Hepatic stellate cell (primary cell): ENCODE data around the gene SLC39A2.
"Not testable (repeated sequence)": the region's sequence is repeated elsewhere in the genome, so short reads cannot be mapped to it uniquely, and the experiment has no call there.

ENCODE experiments used
- DNase-seq: peaks from one replicate; pipeline ENCODE4 v3.0.0; 2011; ENCODE audit warnings: low spot score

Gene SLC39A2

DNA sequence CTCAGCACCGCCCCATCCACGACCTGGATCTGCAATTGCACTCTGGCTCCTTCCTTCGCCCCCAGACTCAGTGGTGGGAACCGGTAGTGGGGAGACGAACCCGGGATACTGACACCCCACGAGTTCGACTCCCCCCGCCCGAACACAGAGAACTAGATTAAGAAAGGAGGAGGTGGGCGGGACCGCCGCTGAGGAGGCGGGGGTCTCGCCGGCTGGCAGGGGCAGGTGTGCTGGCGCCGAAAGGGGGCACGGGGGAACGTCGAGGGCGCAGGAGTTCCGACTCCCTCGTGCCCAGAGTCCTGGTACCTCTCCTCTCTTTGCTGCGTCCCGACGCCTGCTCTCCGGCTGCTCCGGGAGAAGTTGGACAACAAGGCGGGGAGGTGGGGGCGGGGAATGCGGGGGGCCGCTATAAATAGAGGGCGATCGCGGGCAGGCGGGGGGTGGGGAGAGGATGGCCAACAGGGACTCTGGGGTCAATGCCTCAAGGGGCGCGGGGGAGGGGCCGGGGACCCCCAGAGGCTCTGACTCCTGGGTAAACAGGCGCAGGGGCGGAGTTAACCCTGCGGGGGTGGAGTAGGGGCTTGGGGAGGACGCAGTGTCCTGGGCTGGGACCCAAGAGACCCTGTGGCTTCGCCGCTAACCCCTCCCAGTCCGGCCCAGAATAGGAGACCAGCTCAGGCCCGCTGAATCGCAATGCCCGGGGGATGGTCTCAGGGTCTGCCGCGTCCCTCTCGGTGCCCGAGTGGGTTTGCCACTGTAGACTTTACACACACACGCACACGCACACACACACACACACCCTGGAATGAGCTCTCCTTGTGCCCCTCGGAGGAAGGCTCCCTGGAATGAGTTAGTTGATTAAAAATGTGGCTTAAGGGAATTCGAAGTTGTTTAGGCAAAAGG, 26.5 kb downstream of the SLC39A2 start:
- no peak for DNase-seq

DNA sequence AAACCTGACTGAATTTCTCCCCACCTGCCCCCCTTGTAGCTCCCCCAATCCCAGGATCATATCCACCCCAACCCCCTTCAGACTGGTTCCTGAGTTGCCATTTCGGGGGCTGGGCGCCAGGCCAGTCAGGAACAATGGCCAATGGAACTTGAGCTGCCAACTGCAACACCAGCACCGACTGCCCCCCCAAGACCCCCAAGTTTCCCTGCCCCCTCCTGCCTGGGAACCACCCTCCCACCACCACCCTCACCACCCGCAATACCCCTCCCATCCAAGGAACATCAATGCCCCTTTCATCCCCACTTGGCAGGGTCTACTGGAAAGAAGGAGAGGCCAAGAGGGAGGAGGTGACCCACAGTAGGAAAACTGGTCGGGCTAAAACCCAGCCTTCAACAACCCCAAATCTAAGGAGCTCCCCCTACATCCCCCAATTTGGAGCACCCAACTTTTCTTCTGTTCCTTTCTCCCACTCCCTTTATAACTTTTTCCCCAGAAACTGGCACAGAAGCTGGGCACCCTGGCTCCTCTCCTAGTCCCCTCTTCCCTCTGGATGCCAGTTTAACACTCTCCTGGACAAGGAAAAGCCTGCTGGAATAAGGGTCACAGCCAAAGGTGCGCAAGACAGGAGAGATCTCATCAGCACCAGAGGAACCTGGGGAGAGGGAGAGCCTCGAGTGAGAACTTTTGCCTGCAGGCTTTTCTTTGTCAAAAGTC, 27.3 kb downstream of the SLC39A2 start:
- no peak for DNase-seq

DNA sequence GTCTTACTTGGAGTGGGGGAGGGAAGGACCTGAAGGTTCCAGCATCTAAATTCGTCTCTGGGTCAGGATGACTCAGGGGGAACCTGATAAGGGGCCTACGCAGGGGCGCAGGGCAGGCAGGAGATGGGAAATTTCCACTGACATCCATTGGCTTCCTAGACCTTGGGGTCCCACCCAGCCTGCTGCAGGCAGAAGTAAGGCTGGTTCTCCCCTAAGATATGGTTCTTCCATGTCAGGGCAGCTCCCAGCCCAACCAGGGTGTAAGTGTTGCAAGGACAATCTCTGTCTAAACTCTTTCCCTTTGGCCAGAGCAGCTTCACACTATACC, 27.9 kb downstream of the SLC39A2 start:
- no peak for DNase-seq

DNA sequence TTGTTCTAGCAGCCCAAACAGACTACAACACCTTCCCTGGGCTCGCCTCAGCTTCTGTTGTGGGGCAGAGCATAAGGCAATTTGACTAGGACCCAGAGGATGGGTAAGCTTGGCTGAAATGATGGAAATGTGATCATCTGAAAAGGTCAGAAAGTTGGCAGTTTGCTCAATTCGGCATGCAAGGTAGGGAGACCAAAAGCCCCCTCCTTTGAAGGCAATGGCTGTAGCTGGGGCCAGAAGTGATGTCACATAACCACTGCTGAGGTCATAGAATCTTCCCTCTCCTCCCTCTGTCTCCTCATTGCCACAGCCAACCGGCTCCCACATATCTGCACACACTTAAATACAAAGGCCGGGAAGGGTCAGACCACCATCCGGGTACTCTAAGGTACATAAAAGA, 30.8 kb downstream of the SLC39A2 start, which contains the start of gene TPPP2:
TSS of gene TPPP2 (plus strand) at position 301 of the 400 bp plus-strand sequence. CDS start 365 bp downstream, outside the sequence.
- DNase-seq: no peak

DNA sequence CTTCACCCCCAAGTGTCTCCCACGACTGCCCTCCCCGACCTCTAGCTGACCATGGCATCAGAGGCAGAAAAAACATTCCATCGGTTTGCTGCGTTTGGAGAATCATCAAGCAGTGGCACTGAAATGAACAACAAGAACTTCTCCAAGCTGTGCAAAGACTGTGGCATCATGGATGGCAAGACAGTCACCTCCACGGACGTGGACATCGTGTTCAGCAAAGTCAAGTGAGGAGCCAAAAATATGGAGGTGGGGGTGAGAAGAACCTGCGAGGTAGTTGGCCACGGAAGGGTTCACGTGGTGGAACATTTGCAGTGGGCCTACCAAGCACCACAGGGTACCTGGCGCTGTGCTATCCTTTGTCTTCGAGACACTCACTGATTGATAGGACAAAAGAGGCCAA, 31.4 kb downstream of the SLC39A2 start:
- DNase-seq: no peak

DNA sequence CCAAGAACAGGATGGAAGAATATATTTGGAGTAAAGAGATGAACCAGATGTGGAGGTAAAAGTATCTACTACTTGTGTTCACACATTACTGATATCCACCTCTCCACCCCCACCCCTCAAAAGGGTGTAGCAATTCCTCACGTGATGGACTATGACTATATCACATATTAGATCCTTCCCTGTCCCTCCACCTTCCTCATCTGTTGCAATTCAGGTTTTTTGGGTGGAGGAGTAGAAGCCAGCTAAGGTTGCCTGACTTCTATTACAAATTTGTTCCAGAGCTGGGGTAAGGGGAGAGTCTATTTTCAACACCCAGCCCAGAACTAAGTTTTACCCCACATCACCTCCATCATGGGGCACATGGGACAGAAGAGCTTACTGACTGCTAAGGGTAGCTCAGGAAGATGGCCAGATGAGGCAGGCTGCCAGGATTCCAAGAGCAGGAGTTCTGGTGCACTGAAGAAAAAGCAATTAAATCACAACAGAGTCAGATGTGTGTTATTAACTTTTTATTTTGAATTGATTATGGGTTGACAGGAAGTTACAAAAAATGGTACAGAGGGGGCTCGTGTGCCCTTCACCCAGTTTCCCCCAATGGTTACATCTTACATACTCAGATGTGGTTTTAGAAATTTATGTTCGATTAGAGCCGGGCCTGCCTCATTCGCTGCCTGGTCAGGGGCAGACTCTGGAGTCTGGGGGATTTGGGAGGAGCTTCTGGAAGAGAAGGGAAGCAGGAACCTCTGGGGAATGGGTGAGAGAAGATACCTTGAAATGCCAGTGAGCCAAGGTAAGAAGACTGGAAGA, 33.4 kb downstream of the SLC39A2 start:
- no peak for DNase-seq

DNA sequence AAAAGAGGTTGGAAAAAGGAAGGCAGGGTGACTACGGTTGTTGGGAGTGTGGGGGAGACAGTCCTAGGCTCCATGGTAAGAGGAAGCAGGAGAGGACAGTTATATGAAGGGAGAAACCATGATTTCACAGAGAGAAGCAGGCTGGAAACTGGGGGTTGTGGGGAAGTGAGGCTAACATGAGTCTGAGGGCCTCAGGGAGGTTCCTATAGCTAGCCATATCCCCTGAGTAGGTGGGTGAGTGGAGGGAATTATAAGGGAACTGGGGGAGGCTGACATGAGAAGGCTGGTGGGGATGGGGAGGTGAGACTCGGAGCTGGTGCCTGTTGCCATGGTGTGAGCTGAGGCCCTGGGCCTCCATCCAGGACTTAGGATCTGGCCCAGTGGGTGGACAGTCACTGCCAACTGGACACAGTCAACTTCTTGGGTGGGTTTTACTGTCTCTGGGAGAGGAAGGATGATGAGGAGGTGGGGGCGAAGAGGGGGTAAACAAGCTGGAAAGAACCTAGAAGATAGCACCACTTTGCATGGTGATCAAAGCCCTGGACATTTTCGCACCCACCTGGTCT, 34.1 kb downstream of the SLC39A2 start:
- DNase-seq: no peak

DNA sequence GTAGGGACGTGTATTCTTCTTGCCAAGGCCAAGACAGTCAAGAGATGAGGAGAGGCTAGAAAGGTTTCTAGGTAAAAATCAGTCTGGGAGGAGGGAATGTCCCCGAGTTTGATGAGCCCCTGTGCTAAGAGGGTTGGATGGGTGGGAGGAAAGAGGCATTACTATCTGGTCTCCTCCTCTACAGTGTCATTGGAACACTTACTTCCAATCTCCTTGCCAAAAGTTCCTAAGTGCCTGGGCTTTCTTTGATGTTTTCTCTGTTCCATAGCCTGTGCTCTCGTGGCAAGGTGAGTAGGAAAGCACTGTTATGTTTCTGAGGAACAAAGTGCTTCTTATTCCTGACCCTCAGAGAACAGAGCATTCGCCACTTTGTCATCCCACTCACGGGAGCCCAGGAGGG, 35.6 kb downstream of the SLC39A2 start, which contains the start of gene RNASE13:
TSS of gene RNASE13 (minus strand) at position 101 of the 400 bp plus-strand sequence. CDS start 519 bp downstream, outside the sequence.
- no peak for DNase-seq

DNA sequence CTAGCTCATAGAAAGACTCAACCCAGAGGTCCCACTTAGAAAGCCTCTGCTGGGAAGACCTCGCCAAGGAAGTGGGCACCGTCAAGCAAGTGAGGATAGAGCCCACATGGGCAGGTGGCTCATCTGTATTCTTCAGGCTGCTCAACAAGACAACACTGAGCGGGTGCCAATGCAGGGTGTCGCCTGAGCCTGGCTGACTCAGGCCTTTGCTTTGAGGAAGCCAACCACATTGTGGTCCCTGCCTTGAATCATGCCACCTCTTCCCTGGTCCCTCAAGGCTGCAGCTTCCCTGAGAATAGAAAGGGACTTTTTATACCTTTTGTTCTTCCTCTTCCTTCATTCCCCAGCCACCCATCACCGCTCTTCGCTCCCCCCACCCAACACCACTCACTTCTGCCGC, 37.7 kb downstream of the SLC39A2 start:
- no peak for DNase-seq

DNA sequence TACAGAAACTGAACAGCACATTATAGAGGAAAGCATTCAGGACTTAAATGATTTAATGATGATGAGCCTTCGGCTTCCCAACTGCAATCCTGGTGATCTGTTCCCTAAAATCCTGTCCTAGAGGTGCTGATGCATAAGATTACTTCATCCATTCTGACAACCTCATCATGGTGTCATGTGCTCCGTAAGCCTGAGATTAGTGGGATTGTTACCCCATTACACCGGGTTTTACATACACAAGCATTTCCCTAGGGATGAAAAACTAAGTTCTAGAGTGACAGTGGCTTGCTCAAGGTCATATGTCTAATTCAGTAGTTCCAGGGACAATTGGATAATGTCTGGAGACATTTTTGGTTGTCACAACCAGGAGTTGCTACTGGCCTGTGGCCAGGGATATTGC, 38.1 kb downstream of the SLC39A2 start:
- no peak for DNase-seq

DNA sequence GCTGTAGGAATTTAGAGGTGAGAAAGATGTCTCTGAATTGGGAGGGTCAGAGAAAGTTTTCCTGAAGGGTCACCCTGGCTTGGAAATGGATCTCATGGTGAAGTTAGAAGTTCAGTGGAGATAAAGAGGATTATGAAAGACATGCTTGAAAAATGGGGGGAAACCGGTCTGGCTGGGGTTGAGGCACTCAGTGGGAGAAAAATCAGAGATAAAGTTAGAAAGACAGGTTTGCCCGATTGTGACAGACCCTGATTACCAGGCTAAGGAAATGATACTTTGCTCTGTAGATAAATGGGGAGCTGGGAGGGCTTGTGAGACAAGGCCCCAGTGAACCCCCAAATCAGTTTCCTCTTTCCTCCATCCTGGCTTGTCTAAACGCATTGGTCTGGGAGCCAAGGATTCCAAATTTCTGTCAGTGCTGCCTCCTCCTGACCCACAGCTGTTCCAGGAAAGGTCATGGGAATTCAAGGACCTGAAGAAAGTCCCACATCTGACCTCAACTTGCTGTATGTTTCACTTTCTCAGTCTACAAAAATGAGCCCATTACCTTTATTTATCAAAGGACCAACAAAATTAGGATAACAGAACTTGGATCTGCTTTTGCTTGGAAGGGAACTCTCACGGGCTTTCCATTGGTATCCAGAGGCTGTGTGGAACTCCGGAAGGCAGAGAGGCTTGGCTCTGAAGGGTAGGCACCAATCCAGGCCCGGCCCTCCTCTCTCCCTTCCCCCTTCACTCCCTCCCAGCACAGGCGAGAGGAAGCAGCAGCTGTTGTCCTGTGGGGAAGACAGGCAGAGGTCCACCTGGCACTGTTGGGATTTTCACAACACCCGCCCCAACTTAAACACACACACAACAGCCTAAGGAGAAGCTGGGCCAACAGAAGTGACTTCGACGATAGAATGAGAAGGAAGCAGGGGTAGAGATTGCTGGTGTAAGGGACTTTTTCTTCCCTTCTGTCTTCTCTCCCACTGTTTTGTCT, 39.6 kb downstream of the SLC39A2 start:
- no peak for DNase-seq

DNA sequence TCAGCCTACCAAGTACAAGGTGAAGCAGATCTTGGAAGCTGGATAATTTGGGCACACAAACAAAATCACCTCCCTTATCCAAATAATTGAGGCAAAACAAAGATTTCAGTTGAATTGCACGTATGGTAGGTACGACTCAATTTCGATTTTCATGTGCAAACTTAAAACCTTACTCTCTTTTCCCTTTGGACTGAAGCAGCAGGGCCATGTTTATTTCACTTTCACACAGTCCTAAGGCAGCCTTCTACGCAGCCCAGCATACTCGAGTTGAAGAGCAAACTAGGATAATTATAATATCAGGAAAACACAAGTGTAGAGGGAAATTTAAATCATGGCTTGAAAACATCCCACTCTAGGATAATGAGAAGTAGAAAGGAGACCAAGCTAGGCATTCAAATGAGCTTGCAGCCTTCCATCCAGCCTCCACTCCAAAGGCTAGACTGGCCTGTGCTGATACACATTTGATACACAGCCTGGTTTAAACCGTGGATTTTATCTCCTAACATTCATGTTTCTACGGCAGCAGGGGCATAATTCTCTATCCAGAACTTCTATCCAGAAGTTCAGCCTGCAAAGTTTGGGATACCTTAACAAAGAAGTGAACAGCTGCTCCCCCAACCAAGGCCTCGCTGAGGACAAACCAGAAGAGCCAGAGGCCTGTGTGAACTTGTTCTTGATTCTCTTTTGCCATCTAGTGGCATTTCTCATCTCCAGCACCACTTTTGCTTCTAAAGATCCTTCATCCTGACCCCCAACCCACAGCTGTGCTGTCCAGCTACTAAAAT, 40.7 kb downstream of the SLC39A2 start:
- peak; percentile 45 for DNase-seq

DNA sequence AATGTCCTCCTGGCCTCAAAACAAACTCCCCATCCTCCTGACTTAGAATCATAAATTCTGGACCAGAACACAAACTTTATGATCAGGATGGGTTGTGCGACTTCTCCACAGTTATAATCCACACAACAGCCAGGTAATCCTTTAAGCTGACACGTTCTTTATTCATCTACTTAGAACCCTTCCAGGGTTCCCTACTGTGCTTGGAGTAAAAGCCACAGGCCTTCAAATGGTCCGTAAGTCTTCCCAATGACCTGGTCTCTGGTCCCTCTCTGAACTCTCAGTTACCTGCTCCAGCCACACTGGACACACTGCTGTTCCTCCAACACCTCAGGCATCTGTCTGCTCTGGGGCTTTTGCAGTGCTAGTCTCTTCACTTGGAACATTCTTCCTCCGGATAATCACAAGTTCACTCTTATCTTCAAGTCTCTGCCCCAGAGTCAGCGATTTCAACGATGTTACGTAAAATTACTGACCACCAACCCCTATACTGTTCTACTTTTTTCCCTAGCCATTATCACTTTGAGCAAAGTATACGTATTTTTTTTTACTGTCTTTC, 41.4 kb downstream of the SLC39A2 start:
- DNase-seq: no peak

DNA sequence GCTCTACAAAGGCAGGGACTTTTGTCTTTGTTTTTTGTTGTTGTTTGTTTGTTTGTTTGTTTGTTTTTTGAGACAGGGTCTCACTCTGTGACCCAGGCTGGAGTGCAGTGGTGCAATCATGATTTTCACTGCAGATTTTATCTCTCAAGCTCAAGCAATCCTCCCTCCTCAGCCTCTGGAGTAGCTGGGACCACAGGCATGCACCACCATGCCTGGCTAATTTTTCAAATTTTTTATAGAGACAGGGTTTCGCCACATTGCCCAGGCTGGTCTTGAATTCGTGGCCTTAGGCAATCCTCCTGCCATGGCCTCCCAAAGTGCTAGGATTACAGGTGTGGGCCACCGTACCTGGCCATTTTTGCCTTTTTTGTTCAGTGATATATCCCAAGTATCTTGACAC, 41.8 kb downstream of the SLC39A2 start:
- not testable (repeated sequence) for DNase-seq

DNA sequence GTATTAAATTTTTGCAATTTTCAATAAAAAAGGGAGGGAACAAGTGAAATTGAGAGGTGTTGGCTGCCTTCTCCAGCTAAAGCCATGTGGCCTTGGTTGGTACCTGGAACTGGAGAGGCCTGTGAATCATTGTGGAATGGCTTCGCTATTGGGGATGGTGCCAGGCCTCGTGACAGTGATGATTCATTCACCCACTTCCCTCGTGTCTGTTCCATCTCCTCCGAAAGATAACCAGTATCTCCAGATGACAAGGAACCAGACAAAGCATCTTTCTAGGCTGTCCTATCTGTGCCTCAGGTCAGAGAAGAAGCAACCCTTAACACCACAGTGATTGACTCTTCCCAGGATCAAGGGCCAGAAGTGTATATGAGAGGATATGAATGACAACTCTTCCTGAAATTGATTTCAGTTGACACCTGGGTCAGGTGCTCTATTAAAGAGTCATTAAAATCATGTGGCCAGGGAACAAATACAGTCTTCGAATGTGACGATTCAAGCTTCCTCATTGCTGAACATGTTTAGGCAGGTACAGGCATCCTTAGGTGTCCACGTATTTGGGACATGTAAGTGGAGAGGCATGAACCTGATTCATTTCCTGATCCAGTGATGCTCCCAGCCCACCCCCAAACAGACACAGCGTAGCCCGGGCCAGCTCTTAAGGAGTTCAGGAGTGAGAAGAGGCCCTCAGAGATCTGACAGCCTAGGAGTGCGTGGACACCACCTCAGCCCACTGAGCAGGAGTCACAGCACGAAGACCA, 42.8 kb downstream of the SLC39A2 start, which contains the start of gene RNASE7:
TSS of gene RNASE7 (plus strand) at position 687 of the 758 bp plus-strand sequence. CDS start 631 bp downstream, outside the sequence.
- DNase-seq: no peak

DNA sequence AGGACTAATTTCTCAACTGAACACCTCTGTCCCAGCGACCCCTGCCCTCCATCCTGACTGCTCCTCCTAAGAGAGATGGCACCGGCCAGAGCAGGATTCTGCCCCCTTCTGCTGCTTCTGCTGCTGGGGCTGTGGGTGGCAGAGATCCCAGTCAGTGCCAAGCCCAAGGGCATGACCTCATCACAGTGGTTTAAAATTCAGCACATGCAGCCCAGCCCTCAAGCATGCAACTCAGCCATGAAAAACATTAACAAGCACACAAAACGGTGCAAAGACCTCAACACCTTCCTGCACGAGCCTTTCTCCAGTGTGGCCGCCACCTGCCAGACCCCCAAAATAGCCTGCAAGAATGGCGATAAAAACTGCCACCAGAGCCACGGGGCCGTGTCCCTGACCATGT, 43.8 kb downstream of the SLC39A2 start:
- DNase-seq: no peak

DNA sequence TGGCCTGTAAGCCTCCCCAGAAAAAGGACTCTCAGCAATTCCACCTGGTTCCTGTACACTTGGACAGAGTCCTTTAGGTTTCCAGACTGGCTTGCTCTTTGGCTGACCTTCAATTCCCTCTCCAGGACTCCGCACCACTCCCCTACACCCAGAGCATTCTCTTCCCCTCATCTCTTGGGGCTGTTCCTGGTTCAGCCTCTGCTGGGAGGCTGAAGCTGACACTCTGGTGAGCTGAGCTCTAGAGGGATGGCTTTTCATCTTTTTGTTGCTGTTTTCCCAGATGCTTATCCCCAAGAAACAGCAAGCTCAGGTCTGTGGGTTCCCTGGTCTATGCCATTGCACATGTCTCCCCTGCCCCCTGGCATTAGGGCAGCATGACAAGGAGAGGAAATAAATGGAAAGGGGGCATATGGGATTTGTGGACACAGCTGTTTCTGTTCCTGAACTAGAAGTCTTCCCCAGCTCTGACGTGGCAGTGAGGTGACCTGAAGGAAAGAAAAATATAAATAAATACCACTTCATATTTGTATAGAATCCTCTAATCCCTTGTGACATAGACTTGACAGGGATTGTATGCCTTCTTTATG, 44.4 kb downstream of the SLC39A2 start:
- DNase-seq: no peak

DNA sequence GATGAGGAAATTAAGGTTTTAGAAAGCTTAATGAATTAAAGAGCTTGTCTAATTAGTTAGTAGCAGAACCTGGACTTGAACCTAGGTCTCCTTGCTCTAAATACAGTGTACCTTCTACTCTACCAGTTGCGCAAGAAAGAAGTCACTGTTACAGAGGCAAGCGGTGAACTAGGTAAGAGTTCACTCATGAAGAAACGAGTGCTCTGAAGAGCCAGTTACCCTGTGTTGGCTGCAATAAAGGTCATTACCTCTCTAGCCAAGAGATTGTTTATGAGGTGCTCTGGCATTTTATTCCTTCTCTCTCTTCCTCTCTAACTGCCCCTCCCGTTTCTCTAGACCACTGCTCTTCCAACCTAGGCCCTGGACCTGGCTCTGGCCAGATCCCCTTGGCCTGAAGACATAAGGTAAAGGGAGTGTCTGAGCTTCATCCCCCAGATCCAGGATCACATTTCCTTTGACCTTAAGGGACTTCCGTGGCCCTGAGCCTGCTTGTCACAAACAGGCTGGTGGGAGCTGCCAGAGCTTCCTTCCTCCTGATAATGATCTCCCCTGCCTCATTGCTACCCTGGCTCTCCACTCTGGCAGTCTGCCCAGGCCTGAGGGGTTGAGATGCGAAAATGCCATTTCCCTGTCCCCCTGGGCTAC, 45.0 kb downstream of the SLC39A2 start:
- no peak for DNase-seq
